ENCODE data around the gene CYB5RL.

- TF ChIP-seq ZNF83 (CRISPR knock-in tag; IDR thresholded peaks at IDR 0.05; ENCODE audit: borderline replicate concordance) (no peak), PLRG1 (conservative IDR thresholded peaks at IDR 0.05) (no peak), ZNF766 (CRISPR knock-in tag; IDR thresholded peaks at IDR 0.05; ENCODE audit: borderline replicate concordance) (no peak), ZNF570 (CRISPR knock-in tag; IDR thresholded peaks at IDR 0.05; ENCODE audit: borderline replicate concordance) (no peak), POLR2AphosphoS5 (IDR thresholded peaks at IDR 0.05; ENCODE audit: low read depth, low read length) (no peak), PAX8 (CRISPR knock-in tag; IDR thresholded peaks at IDR 0.05; ENCODE audit: borderline replicate concordance) (no peak), MAX (IDR thresholded peaks at IDR 0.05) (no peak), NFIC (IDR thresholded peaks at IDR 0.05; ENCODE audit: low read length) (no peak), ZNF335 (CRISPR knock-in tag; IDR thresholded peaks at IDR 0.05) (no peak), ZNF441 (CRISPR knock-in tag; IDR thresholded peaks at IDR 0.05; ENCODE audit: borderline replicate concordance) (no peak)
- TF ChIP-seq, protein P1, sequence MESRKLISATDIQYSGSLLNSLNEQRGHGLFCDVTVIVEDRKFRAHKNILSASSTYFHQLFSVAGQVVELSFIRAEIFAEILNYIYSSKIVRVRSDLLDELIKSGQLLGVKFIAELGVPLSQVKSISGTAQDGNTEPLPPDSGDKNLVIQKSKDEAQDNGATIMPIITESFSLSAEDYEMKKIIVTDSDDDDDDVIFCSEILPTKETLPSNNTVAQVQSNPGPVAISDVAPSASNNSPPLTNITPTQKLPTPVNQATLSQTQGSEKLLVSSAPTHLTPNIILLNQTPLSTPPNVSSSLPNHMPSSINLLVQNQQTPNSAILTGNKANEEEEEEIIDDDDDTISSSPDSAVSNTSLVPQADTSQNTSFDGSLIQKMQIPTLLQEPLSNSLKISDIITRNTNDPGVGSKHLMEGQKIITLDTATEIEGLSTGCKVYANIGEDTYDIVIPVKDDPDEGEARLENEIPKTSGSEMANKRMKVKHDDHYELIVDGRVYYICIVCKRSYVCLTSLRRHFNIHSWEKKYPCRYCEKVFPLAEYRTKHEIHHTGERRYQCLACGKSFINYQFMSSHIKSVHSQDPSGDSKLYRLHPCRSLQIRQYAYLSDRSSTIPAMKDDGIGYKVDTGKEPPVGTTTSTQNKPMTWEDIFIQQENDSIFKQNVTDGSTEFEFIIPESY (CRISPR knock-in tag; IDR thresholded peaks at IDR 0.05): no peak
- TF ChIP-seq, protein P2, sequence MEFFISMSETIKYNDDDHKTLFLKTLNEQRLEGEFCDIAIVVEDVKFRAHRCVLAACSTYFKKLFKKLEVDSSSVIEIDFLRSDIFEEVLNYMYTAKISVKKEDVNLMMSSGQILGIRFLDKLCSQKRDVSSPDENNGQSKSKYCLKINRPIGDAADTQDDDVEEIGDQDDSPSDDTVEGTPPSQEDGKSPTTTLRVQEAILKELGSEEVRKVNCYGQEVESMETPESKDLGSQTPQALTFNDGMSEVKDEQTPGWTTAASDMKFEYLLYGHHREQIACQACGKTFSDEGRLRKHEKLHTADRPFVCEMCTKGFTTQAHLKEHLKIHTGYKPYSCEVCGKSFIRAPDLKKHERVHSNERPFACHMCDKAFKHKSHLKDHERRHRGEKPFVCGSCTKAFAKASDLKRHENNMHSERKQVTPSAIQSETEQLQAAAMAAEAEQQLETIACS (CRISPR knock-in tag; IDR thresholded peaks at IDR 0.05): no peak
- TF ChIP-seq, protein P3, sequence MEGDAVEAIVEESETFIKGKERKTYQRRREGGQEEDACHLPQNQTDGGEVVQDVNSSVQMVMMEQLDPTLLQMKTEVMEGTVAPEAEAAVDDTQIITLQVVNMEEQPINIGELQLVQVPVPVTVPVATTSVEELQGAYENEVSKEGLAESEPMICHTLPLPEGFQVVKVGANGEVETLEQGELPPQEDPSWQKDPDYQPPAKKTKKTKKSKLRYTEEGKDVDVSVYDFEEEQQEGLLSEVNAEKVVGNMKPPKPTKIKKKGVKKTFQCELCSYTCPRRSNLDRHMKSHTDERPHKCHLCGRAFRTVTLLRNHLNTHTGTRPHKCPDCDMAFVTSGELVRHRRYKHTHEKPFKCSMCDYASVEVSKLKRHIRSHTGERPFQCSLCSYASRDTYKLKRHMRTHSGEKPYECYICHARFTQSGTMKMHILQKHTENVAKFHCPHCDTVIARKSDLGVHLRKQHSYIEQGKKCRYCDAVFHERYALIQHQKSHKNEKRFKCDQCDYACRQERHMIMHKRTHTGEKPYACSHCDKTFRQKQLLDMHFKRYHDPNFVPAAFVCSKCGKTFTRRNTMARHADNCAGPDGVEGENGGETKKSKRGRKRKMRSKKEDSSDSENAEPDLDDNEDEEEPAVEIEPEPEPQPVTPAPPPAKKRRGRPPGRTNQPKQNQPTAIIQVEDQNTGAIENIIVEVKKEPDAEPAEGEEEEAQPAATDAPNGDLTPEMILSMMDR (CRISPR knock-in tag; IDR thresholded peaks at IDR 0.05): no peak
Observed at GRCh38 chr1:54171606-54172005, 28.2 kb downstream of the CYB5RL start.
